Measurements from ENCODE around the gene TBC1D20.
A peak's percentile ranks its signal among the peaks of the same experiment; 100 is the strongest.

TBC1D20 gene

DNA sequence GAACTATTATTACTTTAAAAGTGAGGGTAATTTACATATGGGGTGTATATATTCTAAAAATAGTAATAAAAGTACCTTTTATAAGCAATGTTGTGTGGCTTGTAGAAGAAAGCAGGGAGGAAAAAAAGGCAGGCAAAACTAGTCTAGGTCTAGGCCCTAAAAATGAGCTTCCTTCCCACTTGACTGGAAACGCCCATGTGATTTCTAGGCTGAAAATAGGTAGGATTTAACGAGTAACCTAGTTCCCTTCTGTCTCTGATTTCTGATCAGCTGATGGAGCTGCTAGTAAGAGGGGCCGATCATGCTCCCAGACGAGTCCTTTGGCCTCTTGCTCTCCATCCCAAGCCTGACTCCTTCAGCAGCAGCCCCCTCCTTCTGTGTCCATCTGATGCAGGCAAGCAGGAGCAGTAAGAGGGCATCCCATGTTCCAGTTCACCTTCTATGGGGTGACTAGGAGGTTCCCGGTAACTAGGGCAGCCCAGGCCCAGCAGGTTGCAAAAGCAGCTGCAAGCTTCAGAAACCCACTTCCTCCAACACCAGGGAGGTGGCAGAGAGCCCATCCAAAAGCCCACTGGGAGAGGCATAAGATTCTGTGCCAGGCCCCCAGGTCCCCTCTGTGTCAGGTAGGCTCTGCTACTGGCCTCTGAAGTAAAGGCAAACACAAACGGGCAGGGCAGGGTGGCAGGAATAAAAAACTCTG, 24.4 kb downstream of the TBC1D20 start:
- no peak for DNase-seq

DNA sequence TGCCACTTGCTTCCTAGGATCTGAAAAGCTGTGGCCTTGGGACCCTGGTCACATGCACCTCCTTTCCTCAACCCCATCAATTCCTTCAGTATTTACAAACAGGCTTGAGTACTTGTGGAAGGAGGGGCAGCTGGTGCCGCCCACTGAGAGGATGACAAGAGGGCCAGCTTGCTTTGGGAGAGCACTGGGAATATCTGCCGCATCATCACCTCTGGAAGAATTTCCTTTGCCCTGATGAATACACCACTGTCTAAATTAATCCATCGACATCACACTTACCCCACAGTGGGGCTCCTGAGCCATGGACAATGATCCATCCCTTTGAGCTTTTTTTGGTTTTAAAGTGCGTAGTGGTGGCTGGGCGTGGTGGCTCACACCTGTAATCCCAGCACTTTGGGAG, 25.9 kb downstream of the TBC1D20 start:
- no peak for DNase-seq

DNA sequence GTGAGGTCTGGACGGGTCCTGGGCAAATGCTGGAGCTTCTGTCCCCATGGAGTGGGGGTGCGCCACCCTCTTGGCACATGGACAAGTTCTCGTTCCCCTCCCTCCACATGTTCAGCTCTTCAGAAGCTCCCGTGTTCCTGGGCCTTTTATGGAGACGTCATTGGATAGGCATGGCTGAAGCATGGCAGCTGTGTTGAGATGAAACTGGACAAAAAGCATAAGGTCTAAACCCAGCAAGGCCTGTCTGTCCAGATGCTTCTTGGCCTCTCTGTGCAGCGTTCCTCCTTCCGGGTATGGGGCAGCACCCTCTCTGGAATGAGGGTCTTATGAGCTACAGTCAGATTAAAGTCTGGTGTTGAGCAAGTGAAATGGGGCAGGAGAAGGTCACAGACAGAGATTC, 26.8 kb downstream of the TBC1D20 start:
- DNase-seq = no peak

DNA sequence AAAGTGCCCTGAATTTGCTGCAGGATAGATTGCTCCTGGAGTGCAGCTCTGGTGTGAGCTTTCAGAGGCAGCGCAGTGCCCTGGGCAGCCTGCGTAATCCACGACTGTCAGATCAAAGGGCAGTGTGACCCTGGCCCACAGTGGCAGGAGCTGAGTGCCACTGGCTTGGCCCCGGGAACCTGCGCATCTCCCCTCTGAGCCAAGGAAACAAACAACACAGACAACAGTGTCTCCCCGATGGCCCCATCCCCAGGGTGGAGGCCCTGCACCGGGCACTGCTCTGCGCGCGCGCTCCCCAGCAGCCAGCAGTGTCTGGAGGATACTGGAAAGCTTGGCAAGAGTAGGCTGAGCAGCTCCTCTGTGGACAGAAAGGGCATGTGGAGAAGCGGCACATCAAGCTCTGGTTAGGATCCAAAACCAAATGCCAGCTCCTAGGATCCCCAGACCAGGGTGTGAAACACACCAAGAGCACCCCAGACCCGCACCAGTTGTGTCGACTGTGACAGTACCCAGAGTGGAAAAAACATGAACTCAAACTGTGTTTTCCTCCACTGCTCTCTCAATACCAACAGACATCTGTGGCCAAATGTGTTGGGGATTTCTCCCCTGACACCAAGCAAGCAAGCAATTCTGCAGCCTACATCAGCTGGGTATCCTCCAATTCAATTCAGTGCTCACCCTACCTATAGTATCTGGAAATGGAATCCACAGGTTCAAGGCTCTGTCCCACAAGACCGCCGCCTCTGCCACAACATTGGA, 27.5 kb downstream of the TBC1D20 start:
- DNase-seq = no peak

DNA sequence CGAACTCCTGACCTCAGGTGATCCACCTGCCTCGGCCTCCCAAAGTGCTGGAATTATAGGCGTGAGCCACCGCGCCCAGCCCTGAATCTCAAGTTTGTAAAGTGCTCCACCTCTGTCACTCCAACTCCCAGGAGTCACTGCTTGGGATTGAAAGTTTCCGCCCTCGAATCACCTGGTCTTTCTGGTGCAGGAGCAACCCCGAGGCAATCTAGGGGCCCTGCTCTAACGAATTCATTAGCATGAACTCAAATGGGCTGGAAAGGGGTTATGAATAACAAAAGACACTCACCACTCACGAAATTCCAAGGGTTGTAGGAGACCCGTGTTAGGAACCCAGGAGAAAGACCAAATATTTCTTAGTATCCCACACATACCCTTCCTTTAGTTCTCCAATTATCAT, 28.1 kb downstream of the TBC1D20 start:
- DNase-seq = no peak

DNA sequence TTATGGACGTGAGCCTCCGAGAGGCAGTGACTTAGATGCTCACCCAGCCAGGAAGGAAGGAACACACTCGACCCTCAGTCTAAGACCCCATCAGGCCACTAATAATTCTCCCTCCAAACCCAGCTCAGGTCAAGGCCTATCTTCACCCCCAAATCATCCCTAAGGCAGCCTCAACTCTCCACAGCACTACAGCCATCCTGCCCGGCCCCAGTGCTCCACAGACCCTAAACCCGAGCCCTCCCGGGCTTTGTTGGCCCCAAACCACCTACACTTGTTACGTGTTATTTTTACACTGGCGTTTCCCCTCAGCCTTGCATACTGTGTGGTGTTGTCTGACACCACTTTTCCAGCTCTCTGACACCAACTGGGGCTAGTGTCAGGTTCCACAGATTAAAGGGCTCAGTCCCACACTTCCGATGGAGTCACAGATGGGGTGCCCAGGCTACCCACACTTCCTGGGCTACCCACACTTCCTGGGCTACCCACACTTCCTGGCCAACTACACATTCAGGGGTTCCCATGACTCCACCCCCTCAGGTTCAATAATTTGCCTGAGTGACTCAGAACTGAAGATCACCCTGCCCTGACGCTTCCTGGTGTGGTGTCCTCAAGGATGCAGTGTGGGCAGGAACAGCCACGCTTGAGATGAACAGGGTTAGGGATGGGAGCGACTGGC, 28.9 kb downstream of the TBC1D20 start:
- no peak for DNase-seq

DNA sequence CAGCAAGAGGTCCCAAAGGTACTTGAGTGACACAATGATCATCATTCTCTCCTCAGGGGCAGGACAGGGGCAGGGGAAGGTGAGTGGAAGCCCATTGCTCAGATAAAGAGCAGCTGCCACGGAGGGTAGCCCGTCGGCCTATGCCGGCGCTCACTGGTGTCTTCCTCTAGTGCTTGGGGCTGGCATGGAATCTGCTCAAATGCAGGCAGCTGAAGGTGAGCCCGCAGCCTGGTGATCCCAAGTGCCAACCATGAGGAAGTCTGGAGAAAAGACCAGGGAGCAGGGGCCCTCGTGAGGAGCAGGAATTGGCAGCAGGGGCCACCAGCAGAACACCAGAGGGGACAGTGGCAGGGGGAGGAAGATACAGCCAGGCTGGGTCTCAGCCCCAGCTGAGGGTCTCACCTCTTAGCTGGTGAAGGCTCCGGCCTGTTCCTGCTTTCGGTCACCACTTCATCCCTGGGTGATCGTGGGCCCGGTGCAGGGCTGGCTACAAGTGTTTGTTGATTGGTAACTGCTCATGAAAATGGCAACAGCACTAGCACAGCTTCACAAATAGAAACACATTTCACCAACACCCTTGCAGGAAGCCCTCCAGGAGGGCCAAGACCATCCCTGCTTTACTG, 29.5 kb downstream of the TBC1D20 start:
- DNase-seq = no peak

DNA sequence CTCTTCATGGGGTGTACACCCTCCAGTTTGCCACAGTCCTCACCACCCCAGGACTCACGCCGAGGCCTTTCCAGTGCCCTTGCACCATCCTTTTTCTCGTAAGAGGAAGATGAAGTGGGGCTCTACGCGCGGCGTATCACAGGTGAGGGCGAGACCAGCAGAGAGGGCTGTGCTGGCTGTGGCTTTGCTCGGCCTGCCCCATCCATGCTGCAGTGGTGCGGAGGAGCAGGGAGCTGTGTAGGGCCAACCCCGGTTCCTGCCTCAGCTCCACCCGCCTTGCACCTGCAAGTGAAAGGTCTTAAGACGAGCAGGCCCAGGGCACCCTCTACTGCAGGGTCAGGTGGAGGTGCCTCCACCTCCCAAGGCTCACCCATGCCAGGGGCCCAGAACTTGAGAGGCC, 30.1 kb downstream of the TBC1D20 start:
- DNase-seq = no peak

DNA sequence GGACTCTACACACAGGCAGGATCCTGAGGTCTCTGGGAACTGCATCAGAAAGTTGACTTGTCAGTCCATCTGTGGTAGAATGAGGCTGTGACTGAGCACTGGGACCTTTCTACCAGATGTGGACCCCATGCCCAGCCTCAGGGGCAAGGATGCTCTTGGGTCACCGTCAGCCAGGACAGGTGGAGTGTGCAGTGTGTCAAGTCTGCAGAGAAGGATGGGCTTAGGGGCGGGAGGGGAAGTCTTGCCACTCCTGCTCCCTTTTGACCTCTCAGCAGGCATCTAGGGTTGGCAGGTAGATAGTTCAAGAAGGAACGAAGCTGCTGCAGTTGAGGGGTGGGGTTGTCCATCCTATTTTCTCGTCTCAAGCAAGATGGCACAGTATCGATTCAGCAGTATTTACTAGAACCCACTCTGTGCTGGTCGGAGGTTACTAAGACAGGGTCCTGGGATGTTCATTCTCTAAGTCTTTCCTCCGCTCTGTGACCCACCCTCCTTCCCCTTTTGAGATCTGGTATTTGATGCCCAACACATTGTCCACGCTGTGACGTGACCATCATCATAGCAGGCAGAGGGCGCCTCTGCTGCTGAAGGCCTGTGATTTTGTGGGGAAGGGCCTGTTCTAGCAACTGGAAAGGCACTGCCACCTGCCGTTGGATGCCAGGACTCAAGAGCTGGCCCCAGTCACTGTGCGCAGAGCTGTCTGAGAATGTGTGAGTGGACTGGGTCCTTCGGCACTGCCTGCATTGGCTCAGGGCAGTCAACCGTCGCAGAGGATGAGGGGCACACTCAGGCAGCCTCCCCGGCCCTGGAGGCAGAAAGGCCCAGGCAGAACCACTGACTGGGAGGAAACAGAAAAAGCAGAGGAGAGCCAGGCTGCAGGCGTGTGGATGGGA, 31.1 kb downstream of the TBC1D20 start:
- peak; percentile 80 for DNase-seq

DNA sequence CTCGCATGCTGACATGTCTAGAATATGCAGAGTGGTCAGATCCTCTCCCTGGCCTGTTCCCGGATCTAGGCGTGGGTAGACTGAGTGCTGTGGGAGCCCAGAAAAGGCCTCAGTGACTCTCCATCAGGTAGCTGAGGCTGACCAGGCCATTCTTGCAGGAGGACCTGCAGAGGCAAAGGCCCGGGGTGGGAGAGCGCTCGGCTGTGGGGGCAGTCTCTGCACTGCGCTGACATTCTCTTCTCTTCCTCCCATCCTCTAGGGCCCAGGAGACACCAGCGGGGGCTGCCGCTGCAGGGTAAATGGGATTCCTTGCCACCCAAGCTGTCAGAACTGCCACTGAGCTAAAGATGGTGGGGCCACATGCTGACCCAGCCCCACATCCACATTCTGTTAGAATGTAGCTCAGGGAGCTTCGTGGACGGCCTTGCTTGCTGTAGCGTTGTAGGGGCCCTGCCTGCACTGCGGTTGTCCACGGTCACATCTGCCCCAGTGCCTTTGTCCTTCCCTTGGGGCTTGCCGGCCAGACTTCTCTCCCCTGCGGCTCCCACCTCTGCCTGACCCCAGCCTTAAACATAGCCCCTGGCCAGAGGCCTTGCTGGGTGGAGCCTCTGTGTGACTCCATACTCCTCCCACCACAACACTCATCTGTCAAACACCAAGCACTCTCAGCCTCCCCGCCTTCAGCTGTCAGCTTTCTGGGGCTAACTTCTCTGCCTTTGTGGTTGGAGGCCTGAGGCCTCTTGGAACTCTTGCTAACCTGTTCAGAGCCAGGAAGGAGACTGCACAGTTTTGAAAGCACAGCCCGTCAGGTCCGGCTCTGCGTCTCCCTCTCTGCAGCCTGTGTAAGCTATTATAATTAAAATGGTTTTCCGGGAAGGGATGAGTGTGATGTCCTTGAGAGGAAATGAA, 32.0 kb downstream of the TBC1D20 start:
- DNase-seq = no peak

DNA sequence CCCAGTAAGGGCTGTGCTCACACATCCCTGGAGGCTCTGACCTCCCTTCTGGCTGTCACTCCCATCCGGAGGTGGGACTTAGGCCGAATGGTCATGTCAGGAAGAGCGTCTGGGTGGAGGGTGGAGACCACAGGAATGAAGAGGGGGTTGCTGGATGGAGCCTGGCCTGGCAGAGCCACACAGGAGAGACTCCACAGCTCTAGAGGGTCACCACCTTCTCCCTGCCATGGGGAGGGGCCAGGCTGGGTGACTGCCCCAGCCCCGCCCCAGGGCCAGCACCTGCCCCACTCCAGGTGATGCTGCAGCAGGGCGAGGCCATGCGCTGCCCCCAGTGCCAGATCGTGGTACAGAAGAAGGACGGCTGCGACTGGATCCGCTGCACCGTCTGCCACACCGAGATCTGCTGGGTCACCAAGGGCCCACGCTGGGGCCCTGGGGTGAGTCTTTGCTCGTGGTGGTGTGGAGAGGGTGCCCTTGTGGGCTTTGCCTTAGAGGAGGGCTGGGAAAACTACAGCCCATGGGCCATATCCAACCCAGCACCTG, 33.6 kb downstream of the TBC1D20 start:
- no peak for DNase-seq

DNA sequence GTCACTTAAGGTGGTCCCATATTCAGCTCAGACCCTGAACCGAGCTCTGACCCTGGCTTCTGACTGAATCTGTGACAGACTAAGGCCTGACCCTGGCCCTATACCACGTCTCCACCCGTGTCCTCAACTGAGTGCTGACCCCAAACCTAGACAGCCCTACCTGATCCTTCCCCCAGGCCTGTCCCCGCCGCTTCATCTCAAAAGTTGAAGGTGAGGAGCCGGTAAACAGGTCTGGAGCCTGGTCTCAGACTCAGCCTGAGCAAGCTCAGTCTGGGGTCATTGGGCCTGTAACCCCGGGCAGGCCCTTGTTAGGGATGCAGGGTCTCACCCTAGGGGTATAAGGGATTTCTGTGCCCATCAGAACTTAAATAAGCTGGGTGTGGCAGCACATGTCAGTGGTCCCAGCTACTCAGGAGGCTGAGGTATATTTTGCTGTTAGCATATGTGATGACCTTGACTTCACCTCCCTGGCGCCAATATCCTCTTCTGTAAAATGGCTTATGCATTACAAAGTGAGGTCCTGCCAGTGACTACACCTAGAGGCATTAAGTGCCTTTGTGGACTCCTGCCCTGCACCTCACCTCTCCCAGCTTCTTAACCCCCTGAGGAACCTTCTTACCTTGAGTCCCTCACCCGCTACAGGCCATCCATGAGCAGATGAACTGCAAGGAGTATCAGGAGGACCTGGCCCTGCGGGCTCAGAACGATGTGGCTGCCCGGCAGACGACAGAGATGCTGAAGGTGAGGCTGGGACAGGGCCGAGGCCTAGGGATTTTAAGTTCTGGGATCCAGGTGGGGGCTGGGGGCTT, 34.3 kb downstream of the TBC1D20 start:
- DNase-seq = no peak

DNA sequence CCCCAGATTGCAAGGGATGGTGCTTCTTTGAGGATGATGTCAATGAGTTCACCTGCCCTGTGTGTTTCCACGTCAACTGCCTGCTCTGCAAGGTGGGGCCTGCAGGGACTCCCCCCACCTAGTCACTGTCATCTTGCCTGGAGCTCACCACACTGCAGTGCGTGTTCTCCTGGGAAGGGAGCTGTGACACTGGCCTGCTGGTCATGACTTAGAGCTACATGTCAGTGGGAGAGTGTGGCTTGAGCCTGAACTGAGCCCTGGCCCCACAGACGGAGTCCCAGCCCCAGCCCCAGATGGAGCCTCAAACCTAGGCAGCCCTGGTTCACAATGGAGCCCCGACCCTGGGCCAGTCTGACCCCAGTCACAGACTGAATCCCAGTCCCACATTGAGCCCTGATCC, 34.9 kb downstream of the TBC1D20 start:
- no peak for DNase-seq

DNA sequence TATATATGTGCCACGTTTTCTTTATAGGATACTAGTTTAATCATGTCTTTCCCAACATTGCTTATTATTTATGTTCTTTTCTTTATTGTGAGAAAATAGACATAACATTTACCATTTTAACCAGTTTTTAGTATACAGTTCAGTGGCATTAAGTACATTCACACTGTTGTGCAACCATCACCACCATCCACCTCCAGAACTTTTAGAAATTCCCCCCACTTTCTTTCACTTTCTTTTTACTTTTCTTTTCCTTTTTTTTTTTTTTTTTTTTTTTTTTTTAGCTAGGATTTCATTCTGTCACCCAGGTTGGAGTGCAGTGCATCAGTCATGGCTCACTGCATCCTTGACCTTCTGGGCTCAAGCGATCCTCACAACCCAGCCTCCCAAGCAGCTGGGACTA, 35.8 kb downstream of the TBC1D20 start:
- DNase-seq = no peak

DNA sequence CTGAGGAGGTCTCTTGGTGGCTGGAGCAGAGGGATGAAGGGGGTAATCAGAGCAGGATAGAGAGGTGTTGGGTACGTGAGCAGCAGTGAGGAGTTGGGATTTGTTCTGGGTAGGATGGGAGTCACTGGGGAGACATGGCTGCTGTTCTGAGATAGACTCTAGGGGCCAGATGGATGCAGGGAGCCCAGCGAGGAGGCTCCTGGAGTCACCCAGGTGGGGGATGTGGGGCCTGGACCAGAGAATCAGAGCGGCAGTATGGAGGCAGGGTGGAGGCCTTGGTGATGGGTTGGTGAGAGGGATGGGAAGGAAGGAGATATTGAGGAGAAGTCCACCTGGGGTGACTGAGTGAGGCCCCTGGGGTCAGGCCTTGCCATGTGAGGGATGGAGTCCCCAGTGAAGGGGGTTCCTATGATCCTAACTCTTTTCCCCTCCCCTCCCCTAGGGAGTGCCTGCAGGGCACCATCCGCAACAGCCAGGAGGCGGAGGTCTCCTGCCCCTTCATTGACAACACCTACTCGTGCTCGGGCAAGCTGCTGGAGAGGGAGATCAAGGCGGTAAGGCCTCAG, 40.6 kb downstream of the TBC1D20 start:
- DNase-seq = no peak

DNA sequence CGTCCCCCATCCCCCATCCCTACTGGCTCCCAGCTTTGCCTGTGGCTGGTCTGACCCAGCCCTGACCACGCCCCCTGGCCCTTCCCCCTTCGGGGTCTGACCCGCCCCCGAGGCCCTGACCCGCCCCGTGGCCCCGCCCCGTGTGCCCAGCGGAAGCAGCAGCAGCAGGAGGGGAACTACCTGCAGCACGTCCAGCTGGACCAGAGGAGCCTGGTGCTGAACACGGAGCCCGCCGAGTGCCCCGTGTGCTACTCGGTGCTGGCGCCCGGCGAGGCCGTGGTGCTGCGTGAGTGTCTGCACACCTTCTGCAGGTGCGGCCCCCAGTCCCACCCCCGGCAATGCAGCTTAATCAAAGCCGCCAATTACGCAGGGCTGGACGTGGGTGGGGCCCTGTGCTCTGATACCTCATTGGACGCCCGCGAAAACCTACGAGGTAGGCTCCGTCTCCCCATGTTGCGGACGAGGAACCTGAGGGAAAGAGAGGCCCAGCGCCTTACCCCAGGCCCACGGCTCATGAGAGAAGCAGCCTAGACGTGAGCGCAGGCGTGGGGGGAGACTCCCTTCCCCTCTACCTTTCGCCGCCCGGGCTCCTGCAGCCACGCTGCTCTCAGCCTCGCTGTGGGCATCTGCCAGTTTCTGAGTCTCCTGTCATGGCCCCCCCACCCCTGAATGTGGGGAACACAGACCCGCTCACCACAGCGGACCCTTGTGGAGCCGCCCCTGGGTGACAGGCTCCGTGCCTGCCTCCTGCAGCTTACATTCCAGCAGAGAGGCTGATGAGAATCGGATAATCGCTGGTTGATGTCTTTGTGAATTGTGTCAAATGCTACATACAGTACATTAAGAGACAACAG, 41.4 kb downstream of the TBC1D20 start:
- DNase-seq = no peak

DNA sequence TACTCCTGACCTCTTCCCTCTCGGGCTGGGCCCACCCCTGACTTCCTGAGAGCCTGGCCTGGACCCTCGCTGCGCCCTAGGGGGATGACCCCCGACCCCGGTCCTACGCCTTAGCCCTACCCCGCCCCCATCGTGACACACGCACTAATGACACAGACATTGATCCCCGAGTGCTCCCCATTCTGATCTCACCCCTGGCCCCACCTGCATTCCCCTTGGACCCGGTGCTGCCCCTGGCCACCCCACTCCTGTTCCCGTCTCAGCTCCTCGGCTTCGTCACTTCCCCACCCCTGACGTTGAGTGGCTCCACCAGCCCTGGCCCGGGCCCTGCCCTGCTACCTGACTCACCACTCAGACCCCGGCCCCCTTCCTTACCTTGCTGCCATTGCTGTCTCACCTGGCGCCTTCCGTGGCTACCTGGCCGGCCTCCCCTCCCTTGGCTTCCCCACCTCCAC, 42.1 kb downstream of the TBC1D20 start:
- DNase-seq = no peak

DNA sequence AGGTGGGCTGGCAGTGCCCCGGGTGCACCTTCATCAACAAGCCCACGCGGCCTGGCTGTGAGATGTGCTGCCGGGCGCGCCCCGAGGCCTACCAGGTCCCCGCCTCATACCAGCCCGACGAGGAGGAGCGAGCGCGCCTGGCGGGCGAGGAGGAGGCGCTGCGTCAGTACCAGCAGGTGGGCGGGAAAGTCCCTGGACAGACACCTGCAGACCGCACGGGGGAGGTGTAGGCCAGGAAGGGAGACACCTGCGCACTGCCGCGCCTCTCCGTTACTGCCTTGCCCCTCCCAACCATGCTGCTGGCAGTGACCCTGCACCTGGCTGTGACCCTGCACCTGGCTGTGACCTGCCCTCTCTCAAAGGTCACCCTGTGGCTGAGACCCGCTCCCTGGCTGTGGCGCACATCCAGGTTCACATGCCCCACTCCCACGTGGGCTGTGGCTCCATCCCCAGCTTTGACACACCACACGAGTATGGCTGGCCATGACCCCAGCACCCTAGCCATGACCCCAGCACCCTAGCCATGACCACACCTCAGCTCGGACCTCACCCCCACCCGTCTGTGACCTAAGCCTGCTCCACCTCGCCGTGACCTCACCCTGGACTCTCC, 42.7 kb downstream of the TBC1D20 start:
- no peak for DNase-seq
